GM12864 (cell line): ENCODE data around the gene NFKB2.

Source experiments
- DNase-seq: peaks from one replicate; pipeline ENCODE4 v3.0.0-alpha.2; 2011; ENCODE audit warnings: low read depth
- H3K4me3 ChIP-seq: 2 replicates; pipeline ENCODE4 v1.5.1; 2011; ENCODE audit warnings: mild to moderate bottlenecking, low read depth, low read length, control low read depth
- TF ChIP-seq, protein P1 (sequence below): IDR thresholded peaks from 2 replicates; pipeline ENCODE4 v1.5.1; 2011; ENCODE audit warnings: low read depth, mild to moderate bottlenecking, moderate library complexity, low read length, control low read depth, inconsistent platforms; ENCODE audit errors: missing control alignments

NFKB2 gene

DNA sequence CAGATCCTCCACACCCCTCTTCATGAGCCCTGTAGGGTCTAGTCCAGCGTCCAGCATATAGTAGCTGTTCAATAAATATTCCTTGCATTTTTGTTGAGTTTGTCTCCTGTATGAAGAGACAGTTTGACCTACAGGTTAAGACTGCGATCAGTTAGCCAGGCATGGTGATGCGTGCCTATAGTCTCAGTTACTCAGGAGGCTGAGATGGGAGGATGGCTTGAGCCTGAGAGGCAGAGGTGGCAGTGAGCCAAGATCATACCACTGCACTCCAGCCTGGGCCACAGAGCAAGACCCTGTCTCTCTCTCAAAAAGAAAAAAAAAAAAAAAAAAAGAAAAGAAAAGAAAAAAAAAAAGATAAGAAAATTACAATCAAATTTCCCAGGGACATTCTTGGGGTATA, 42.0 kb downstream of the NFKB2 start:
- no peak overlapping the region for H3K4me3 ChIP-seq
- DNase-seq: no peak
- TF ChIP-seq, protein P1, sequence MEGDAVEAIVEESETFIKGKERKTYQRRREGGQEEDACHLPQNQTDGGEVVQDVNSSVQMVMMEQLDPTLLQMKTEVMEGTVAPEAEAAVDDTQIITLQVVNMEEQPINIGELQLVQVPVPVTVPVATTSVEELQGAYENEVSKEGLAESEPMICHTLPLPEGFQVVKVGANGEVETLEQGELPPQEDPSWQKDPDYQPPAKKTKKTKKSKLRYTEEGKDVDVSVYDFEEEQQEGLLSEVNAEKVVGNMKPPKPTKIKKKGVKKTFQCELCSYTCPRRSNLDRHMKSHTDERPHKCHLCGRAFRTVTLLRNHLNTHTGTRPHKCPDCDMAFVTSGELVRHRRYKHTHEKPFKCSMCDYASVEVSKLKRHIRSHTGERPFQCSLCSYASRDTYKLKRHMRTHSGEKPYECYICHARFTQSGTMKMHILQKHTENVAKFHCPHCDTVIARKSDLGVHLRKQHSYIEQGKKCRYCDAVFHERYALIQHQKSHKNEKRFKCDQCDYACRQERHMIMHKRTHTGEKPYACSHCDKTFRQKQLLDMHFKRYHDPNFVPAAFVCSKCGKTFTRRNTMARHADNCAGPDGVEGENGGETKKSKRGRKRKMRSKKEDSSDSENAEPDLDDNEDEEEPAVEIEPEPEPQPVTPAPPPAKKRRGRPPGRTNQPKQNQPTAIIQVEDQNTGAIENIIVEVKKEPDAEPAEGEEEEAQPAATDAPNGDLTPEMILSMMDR: no peak

DNA sequence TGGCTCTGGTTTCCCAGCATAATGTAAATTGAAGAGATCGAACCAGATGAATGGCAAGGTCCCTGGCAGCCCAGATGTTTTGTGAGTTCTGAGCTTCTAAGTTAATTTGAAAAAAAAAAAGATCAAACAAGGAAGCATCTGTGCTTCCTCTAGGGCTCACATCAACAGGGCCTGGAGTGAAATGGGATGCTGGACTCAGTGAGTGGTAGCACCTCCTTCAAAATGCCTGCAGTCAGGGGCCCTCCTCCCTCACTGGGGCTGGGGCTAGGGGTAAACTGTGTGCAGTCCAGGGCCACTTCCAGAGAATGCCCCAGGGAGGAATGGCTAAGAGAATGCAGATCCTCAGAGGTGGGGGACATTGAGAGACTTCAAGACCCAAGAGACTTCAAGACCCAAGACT, 42.9 kb downstream of the NFKB2 start:
- no peak overlapping the region for H3K4me3 ChIP-seq

DNA sequence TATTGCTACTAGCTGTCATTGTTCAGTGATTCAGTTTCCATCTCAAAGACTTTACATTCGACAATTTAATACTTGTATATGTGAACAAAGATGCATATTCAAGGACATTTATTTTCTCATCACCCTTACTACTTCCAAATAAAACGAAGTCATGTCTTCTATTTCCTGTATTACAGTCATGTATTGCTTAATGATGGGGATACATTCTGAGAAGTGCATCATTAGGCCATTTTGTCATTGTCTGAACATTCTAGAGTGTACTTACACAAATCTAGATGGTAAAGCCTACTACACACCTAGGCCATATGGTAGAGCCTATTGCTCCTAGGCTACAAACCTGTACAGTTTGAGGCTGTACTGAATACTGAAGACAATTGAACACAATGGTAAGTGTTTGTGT, 49.3 kb downstream of the NFKB2 start:
- no peak overlapping the region for H3K4me3 ChIP-seq
- TF ChIP-seq, protein P1: no peak
- DNase-seq: no peak

More for the DNA sequence above, 42.9 kb downstream of the NFKB2 start:
- TF ChIP-seq, protein P1: no peak
- no peak for DNase-seq

DNA sequence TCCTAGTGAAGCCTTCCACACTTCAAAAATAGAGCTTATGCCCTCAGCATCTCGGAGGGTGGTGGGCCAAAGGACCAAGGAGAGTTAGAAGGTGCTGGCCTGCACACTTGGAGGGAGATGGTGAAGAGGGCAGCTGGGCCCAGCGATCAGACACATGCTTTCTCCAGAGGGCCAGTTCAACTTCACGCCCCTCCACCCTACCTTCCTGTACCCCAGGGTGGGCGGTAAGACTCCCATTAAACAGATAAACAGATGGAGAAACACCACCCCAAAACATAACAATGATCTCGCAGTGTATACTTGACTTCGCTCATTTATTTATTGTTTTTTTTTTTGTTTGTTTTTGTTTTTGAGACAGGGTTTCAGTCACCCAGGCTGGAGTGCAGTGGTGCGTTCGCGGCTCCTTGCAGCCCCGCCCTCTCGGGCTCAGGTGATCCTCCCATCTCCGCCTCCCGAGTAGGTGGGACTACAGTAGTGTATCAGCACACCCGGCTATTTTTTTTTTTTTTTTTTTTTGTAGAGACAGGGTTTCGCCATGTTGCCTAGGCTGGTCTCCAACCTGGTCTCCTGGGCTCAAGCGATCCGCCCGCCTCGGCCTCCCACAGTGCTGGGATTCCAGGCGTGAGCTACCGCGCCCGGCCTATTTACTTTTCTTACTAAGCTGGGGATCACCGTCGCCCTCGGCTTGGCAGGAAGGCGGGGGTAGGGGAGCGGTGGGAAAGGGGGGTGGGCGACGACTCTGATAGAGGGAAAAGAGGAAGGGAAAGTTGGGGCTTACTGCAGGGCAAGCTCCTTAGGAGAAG, 54.0 kb downstream of the NFKB2 start:
- DNase-seq: peak; percentile 72
- H3K4me3 ChIP-seq: peak overlapping the region; percentile 90
- TF ChIP-seq, protein P1: no peak

DNA sequence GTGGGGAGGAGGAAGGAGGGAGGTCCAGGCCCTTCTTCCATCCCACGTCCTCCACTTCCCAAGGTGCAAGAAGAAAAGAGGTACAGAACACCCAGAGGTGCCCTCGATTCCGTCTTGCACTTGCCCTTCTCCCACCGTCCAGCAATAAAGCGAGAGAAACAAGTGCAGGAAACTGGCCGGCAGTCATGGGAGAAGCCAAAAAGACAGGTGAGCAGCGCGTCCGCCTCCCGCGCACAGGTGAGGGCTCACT, 54.5 kb downstream of the NFKB2 start:
- TF ChIP-seq, protein P1: no peak
- no peak for DNase-seq
- peak overlapping the region; percentile 90 for H3K4me3 ChIP-seq

DNA sequence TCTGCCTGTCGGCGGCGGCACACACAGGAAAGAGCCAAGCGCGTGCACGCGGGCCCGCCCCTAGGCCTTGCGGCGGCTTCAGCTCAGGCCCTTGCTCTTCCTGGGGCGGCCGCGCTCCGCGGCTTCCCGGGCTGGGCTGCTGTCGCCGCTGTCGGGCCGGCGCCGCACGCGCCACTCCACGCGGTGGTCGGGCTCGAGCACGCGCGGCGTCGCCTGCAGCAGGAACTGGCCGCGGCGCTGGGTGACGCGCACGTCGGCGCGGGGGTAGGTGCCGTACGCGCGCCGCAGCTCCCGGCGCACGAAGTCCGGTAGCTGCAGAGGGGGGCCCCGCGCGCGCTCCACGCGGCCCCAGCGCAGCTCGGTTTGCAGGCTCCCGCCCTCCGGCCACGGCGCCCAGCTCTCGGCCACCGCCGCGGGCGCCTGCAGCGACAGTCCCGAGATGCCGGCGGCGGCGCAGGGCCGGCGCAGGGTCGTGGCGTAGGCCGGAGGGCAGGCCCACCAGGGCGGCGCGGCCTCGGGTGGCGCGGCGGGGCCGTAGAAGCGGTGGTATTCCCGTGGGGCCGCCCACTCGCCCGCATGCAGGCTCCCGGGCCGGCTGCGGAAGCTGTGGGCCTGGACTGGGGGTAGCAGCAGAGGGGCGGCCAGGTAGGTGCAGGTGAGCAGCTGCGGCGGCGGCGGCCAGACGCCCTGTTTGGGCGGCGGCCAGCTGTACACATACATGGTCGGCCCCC, 55.0 kb downstream of the NFKB2 start:
- TF ChIP-seq, protein P1: no peak
- peak overlapping the region; percentile 90 for H3K4me3 ChIP-seq
- DNase-seq: peak; percentile 82
